ENCODE measurements around the gene ASB7. TPM values are rescaled to one million over a fixed set of nuclear protein-coding genes. Genes with fewer than 3 reads are reported as not detected.

ASB7 gene
- polyA plus RNA-seq, 3 donors = 5.3 to 9.8 (median 7.6) TPM

DNA sequence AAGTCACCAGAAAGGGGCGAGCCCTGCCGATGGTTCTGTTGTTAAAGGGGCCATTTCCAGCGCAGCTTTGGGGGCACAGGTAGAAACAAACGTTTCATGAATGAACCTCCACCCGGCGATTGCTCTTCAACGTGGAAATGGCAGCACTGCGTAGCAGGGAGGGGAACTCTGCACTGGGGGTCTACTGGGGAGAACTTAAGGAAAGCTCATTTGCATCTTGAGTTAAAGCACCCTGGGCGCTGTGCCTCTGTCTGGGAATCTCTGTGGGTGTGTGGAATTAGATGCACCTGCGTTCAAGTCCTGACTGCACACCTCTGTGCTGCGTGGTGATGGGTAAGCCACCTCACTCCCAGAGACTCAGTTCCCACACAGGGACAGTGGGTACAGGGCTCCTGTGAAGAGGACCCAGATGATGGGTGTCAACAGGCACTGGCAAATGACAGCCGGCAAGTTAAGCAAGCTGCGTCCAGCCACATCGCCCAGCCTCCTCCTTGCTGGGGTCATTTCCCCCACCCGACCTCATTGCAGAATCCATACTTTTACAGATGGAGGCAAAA lies 68.8 kb downstream of the ASB7 start:
- no peaks in the 10 kb centered on the region for H3K36me3 Mint-ChIP-seq
- Histone ChIP-seq H3K4me1 (ENCODE audit: control insufficient read depth in 1 of 2, insufficient read depth in 2 of 2, low read length in 2 of 2) (no peaks in the 10 kb centered on the region), H3K9me3 (replicated peaks in 1 of 2; ENCODE audit: control insufficient read depth in 1 of 2, insufficient read depth in 1 of 2, low read length in 2 of 2) (no peaks in the 10 kb centered on the region), H3K4me3 (replicated peaks in 1 of 3; ENCODE audit: low read depth in 2 of 3, low read length in 3 of 3) (no peak overlapping the region), H3K36me3 (replicated peaks in 1 of 2; ENCODE audit: control insufficient read depth in 1 of 2, insufficient read depth in 2 of 2, low read length in 2 of 2) (no peaks in the 10 kb centered on the region), H4K20me1 (ENCODE audit: insufficient read depth, low read length) (no peaks in the 10 kb centered on the region), H3K27me3 (ENCODE audit: control insufficient read depth in 2 of 2, insufficient read depth in 2 of 2, low read length in 2 of 2) (no peaks in the 10 kb centered on the region), H3K27ac (ENCODE audit: low read depth in 1 of 2, low read length in 2 of 2) (no peak overlapping the region), H3K9ac (ENCODE audit: insufficient read depth, low read length, poor library complexity, severe bottlenecking) (no peak overlapping the region), H3K4me2 (replicated peaks; ENCODE audit: extremely low read depth, low read length, poor library complexity, severe bottlenecking) (no peak overlapping the region), H2AFZ (ENCODE audit: insufficient read depth, low read depth, low read length, poor library complexity, severe bottlenecking) (no peak overlapping the region), H3K79me2 (ENCODE audit: insufficient read depth, low read length) (no peaks in the 10 kb centered on the region)
- peaks cover 1 to 8% (median 4%) of the 10 kb centered on the region in 3 donors for H3K27me3 Mint-ChIP-seq (ENCODE audit: low read depth in 3 of 3)
- TF ChIP-seq, protein P1, sequence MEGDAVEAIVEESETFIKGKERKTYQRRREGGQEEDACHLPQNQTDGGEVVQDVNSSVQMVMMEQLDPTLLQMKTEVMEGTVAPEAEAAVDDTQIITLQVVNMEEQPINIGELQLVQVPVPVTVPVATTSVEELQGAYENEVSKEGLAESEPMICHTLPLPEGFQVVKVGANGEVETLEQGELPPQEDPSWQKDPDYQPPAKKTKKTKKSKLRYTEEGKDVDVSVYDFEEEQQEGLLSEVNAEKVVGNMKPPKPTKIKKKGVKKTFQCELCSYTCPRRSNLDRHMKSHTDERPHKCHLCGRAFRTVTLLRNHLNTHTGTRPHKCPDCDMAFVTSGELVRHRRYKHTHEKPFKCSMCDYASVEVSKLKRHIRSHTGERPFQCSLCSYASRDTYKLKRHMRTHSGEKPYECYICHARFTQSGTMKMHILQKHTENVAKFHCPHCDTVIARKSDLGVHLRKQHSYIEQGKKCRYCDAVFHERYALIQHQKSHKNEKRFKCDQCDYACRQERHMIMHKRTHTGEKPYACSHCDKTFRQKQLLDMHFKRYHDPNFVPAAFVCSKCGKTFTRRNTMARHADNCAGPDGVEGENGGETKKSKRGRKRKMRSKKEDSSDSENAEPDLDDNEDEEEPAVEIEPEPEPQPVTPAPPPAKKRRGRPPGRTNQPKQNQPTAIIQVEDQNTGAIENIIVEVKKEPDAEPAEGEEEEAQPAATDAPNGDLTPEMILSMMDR (IDR thresholded peaks at IDR 0.05) = no peak
- no peak overlapping the region for H3K27ac Mint-ChIP-seq
- H3K4me3 Mint-ChIP-seq = no peak overlapping the region
- no peaks in the 10 kb centered on the region for H3K4me1 Mint-ChIP-seq
- intact Hi-C loops (cut with micrococcal nuclease) = no loop called here
- DNase-seq = no peak
- 92% methylated on average over 10 of the region's 15 CpGs for WGBS (ENCODE audit: insufficient coverage)
- H3K9me3 Mint-ChIP-seq = peaks cover 0 to 6% (median 3%) of the 10 kb centered on the region in 7 donors

DNA sequence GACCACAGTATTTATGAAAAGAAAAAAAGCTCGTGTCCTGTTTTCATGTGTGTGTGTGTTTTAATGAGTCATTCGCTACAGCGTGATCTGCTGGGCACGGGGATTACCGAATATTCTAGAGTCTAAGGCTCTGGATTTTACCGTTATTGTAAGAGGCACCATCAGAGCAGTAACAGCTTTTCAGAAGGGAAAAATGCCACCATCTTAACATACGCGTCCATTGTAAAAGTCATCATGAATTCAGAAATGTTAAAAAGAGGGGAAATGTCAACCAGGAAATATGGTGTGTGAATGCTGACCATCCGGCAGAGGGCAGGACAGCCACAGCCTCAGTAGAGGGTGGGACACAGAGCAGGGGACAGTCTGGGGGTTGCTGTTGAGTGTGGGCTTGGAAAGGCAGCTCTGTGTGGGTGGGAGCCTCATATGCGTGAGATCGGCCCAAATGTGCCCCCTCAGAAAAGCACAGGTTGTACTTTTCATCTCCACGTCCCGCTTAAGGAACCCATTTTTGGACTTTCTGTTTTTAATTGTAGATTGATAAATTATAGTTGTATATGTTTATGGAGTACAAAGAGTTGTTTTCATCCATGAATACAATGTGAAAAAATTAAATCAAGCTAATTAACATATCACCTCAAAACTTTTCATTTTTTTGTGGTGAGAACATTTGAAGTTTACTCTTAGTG lies 69.6 kb downstream of the ASB7 start:
- 80% methylated on average over 7 of the region's 13 CpGs for WGBS (ENCODE audit: insufficient coverage)
- Mint-ChIP-seq H3K4me3 (no peak overlapping the region), H3K36me3 (no peaks in the 10 kb centered on the region), H3K4me1 (no peaks in the 10 kb centered on the region), H3K9me3 (peaks cover 0 to 7% (median 3%) of the 10 kb centered on the region in 7 donors), H3K27ac (no peak overlapping the region), H3K27me3 (ENCODE audit: low read depth in 3 of 3) (peaks cover 5 to 8% (median 8%) of the 10 kb centered on the region in 3 donors)
- TF ChIP-seq, protein P1 (IDR thresholded peaks at IDR 0.05) = no peak
- Histone ChIP-seq H3K9me3 (replicated peaks in 1 of 2; ENCODE audit: control insufficient read depth in 1 of 2, insufficient read depth in 1 of 2, low read length in 2 of 2) (no peaks in the 10 kb centered on the region), H4K20me1 (ENCODE audit: insufficient read depth, low read length) (no peaks in the 10 kb centered on the region), H3K79me2 (ENCODE audit: insufficient read depth, low read length) (no peaks in the 10 kb centered on the region), H3K4me2 (replicated peaks; ENCODE audit: extremely low read depth, low read length, poor library complexity, severe bottlenecking) (no peak overlapping the region), H3K4me3 (replicated peaks in 1 of 3; ENCODE audit: low read depth in 2 of 3, low read length in 3 of 3) (no peak overlapping the region), H2AFZ (ENCODE audit: insufficient read depth, low read depth, low read length, poor library complexity, severe bottlenecking) (no peak overlapping the region), H3K27me3 (ENCODE audit: control insufficient read depth in 2 of 2, insufficient read depth in 2 of 2, low read length in 2 of 2) (no peaks in the 10 kb centered on the region), H3K9ac (ENCODE audit: insufficient read depth, low read length, poor library complexity, severe bottlenecking) (no peak overlapping the region), H3K4me1 (ENCODE audit: control insufficient read depth in 1 of 2, insufficient read depth in 2 of 2, low read length in 2 of 2) (no peaks in the 10 kb centered on the region), H3K27ac (ENCODE audit: low read depth in 1 of 2, low read length in 2 of 2) (no peak overlapping the region), H3K36me3 (replicated peaks in 1 of 2; ENCODE audit: control insufficient read depth in 1 of 2, insufficient read depth in 2 of 2, low read length in 2 of 2) (no peaks in the 10 kb centered on the region)
- DNase-seq = no peak
- intact Hi-C loops (cut with micrococcal nuclease) = no loop called here

All from CD14-positive monocyte (primary cell).